Natural killer cell (primary cell): ENCODE results near the gene SMIM38. TPM values are rescaled to one million over a fixed set of nuclear protein-coding genes. Genes with fewer than 3 reads are reported as not detected.

Experiments used
- ATAC-seq, 3 donors: fragments of 150-1000 bp in 2 of 3; fragments of 200-7000 bp in 1 of 3; cut with Tn5 transposase; 1 replicate in 1 of 3; 2 replicates in 2 of 3; pipeline ENCODE4 v1.10.0; 2021; ENCODE audit warnings: mild to moderate bottlenecking in 2 of 3, moderate library complexity in 2 of 3
- DNase-seq, 2 donors: peaks; one replicate each; pipeline versions ENCODE4 v3.0.0 to v3.0.0-alpha.2; 2013 to 2021; ENCODE audit warnings: mixed read lengths in 1 of 2
- H3K27ac ChIP-seq: one replicate; pipeline ENCODE4 v1.5.1; 2013; ENCODE audit warnings: mild to moderate bottlenecking, low read length
- H3K27me3 ChIP-seq: one replicate; pipeline ENCODE4 v1.6.1; 2013; ENCODE audit warnings: low read length; ENCODE audit not compliant: control insufficient read depth, insufficient read depth
- H3K36me3 ChIP-seq: one replicate; pipeline ENCODE4 v1.6.1; 2013; ENCODE audit warnings: low read length; ENCODE audit not compliant: control insufficient read depth, insufficient read depth
- H3K4me1 ChIP-seq: one replicate; pipeline ENCODE4 v1.6.1; 2013; ENCODE audit warnings: low read length; ENCODE audit not compliant: control insufficient read depth, insufficient read depth
- H3K4me3 ChIP-seq: one replicate; pipeline ENCODE4 v1.5.1; 2013; ENCODE audit warnings: low read length
- H3K9me3 ChIP-seq: one replicate; pipeline ENCODE4 v1.6.1; 2013; ENCODE audit warnings: low read length; ENCODE audit not compliant: control insufficient read depth, insufficient read depth
- H3K27ac Mint-ChIP-seq, 2 donors: one replicate each; pipeline ENCODE4 v1.8.0; 2022; ENCODE audit warnings: mild to moderate bottlenecking in 2 of 2, mixed read lengths in 2 of 2, moderate library complexity in 1 of 2
- H3K27me3 Mint-ChIP-seq, 2 donors: one replicate each; pipeline ENCODE4 v1.8.0; 2022; ENCODE audit warnings: low read depth in 2 of 2, mixed read lengths in 2 of 2
- H3K36me3 Mint-ChIP-seq: one replicate; pipeline ENCODE4 v1.8.0; 2022; ENCODE audit warnings: mixed read lengths
- H3K4me1 Mint-ChIP-seq, 2 donors: one replicate each; pipeline ENCODE4 v1.8.0; 2022; ENCODE audit warnings: mixed read lengths in 2 of 2
- H3K4me3 Mint-ChIP-seq: one replicate; pipeline ENCODE4 v1.8.0; 2022; ENCODE audit warnings: mild to moderate bottlenecking, moderate library complexity, mixed read lengths
- H3K9me3 Mint-ChIP-seq, 2 donors: one replicate each; pipeline ENCODE4 v1.8.0; 2022; ENCODE audit warnings: mixed read lengths in 2 of 2
- WGBS: methylation state at CpG from one replicate; pipeline ENCODE4 v1.1.7; 2013; ENCODE audit warnings: missing lambda C conversion rate; ENCODE audit not compliant: insufficient coverage; 5-methylcytosine and 5-hydroxymethylcytosine counted together
- intact Hi-C: fragments of 100-400 bp; cut with micrococcal nuclease; formaldehyde crosslinking; loops from one replicate; pipeline ENCODE4 v1.14.2; 2022
- total RNA-seq, 4 donors: library from RNA; stranded (reverse); fragments of 120-200 nt in 1 of 4; gene quantifications; one replicate each; pipeline versions ENCODE4 v1.2.3 to v1.2.4, GENCODE V29; 2013 to 2022
- TF ChIP-seq, protein P1 (sequence below): fragments of 200-600 bp; IDR thresholded peaks from one replicate; pipeline ENCODE4 v1.8.0; 2022; ENCODE audit warnings: antibody characterized with exemption

Gene SMIM38
- total RNA-seq, 3 donors from 2014 or later (not counting 1 experiment from before 2014, with no cell fraction given), result 0.23 to 0.42 (median 0.40) TPM

GRCh38 chr11:69172674-69173073, 16.9 kb downstream of the SMIM38 start:
- no peaks in the 10 kb centered on the region for H3K36me3 Mint-ChIP-seq
- 0% methylated on average over 1 of the region's 1 CpG for WGBS

DNA sequence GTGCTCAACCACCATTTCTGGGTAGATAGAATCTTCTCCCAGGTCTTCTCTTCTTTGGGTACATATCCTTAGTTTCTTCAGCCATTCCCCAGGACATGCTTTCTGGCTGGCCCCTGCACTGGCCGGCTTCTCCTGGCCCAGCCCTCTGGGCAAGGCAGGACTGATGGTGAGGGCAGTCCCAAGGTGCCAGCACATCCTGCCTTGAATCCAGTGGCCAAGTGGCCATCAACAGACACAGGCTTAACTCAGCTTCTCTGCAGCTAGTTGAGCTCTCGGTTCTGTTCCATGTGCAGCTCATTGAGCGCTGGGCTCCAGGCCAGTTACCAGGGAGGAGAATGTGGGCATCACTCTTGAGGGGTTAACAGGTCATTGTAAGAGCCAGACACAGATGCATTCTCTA, 17.6 kb downstream of the SMIM38 start:
- Mint-ChIP-seq H3K9me3 (no peaks in the 10 kb centered on the region), H3K4me1 (no peaks in the 10 kb centered on the region), H3K4me3 (no peak overlapping the region), H3K27ac (no peak overlapping the region), H3K36me3 (no peaks in the 10 kb centered on the region), H3K27me3 (peaks cover 4 to 5% of the 10 kb centered on the region in 2 donors)
- 90% methylated on average over 3 of the region's 3 CpGs for WGBS
- no peak for DNase-seq
- no peaks in the 10 kb centered on the region for H3K27me3 ChIP-seq
- ATAC-seq, result no peak
- TF ChIP-seq, protein P1, sequence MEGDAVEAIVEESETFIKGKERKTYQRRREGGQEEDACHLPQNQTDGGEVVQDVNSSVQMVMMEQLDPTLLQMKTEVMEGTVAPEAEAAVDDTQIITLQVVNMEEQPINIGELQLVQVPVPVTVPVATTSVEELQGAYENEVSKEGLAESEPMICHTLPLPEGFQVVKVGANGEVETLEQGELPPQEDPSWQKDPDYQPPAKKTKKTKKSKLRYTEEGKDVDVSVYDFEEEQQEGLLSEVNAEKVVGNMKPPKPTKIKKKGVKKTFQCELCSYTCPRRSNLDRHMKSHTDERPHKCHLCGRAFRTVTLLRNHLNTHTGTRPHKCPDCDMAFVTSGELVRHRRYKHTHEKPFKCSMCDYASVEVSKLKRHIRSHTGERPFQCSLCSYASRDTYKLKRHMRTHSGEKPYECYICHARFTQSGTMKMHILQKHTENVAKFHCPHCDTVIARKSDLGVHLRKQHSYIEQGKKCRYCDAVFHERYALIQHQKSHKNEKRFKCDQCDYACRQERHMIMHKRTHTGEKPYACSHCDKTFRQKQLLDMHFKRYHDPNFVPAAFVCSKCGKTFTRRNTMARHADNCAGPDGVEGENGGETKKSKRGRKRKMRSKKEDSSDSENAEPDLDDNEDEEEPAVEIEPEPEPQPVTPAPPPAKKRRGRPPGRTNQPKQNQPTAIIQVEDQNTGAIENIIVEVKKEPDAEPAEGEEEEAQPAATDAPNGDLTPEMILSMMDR, result no peak
- no peak overlapping the region for H3K4me3 ChIP-seq
- H3K9me3 ChIP-seq, result no peaks in the 10 kb centered on the region
- no peak overlapping the region for H3K27ac ChIP-seq
- intact Hi-C loops, result no loop called here
- H3K4me1 ChIP-seq, result no peaks in the 10 kb centered on the region
- no peaks in the 10 kb centered on the region for H3K36me3 ChIP-seq

More at GRCh38 chr11:69172674-69173073, 16.9 kb downstream of the SMIM38 start:
- peaks cover 5 to 7% of the 10 kb centered on the region in 2 donors for H3K27me3 Mint-ChIP-seq
- H3K4me3 Mint-ChIP-seq, result no peak overlapping the region
- Histone ChIP-seq H3K9me3 (no peaks in the 10 kb centered on the region), H3K36me3 (no peaks in the 10 kb centered on the region), H3K27ac (no peak overlapping the region), H3K4me3 (no peak overlapping the region), H3K27me3 (no peaks in the 10 kb centered on the region), H3K4me1 (no peaks in the 10 kb centered on the region)
- intact Hi-C loops, result no loop called here
- DNase-seq, result no peak
- H3K9me3 Mint-ChIP-seq, result no peaks in the 10 kb centered on the region
- TF ChIP-seq, protein P1, result no peak
- no peaks in the 10 kb centered on the region for H3K4me1 Mint-ChIP-seq
- no peak for ATAC-seq
- no peak overlapping the region for H3K27ac Mint-ChIP-seq

DNA sequence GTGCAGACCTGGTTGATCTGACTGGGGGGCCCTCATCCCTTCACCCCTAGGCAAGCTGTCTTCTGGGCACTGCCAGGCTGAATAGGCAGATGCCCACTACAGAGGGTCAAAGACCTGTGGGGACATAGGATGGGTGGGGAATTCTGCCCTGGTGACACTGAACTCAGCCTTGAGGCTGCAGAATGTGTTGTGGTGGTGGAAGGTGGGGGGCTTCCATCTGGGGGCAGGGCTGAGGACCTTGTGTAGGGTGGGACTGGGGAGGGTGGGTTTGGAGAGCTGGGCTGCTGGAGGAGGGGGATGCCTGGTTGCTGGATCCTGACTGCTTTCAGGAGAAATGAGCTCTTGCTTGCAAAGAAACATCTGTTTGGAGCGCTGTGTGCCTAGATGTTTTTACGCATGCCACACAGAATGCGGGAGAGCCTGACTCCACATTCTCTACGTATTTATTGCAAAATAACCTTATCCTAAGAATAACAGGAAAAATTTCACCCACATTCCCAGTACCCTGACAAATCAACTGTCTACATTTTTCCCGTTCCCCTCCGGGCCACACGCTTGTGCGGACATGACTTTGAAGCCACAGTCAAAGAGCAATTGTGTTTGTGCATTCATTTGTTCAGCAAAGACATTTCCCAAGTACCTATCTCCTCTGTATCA, 18.3 kb downstream of the SMIM38 start:
- DNase-seq, result no peak
- TF ChIP-seq, protein P1, result no peak
- 95% methylated on average over 8 of the region's 8 CpGs for WGBS
- Histone ChIP-seq H3K4me1 (no peaks in the 10 kb centered on the region), H3K27me3 (no peaks in the 10 kb centered on the region), H3K27ac (no peak overlapping the region), H3K4me3 (no peak overlapping the region), H3K9me3 (no peaks in the 10 kb centered on the region), H3K36me3 (no peaks in the 10 kb centered on the region)
- Mint-ChIP-seq H3K9me3 (no peaks in the 10 kb centered on the region), H3K4me3 (no peak overlapping the region), H3K27ac (no peak overlapping the region), H3K36me3 (no peaks in the 10 kb centered on the region), H3K4me1 (no peaks in the 10 kb centered on the region), H3K27me3 (peaks cover 3% of the 10 kb centered on the region in 2 donors)
- intact Hi-C loops, result no loop called here
- ATAC-seq, result no peak

DNA sequence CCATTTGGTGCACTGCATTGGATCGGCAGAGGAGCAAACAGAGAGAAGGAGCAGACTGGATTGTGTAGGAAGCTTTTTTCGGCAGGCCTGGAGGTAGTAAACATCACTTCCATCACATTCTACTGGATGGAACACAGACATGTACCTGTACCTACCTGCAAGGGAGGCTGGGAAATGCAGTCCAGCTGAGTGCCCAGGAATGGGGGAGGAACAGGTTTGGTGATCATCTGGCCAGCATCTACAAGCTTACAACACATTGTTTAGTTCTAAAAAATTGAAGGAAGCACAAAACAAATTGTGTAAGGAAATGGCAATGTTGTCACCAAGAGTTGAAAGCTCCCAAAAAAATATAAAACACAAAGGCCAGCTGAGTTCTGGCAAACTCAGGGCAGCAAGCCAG, 19.1 kb downstream of the SMIM38 start:
- no peaks in the 10 kb centered on the region for H3K4me1 ChIP-seq
- H3K27ac ChIP-seq, result no peak overlapping the region
- Mint-ChIP-seq H3K27ac (no peak overlapping the region), H3K9me3 (no peaks in the 10 kb centered on the region), H3K4me3 (no peak overlapping the region), H3K27me3 (no peaks in the 10 kb centered on the region), H3K4me1 (no peaks in the 10 kb centered on the region), H3K36me3 (no peaks in the 10 kb centered on the region)
- no peaks in the 10 kb centered on the region for H3K27me3 ChIP-seq
- intact Hi-C loops, result no loop called here
- H3K4me3 ChIP-seq, result no peak overlapping the region
- no peaks in the 10 kb centered on the region for H3K9me3 ChIP-seq
- DNase-seq (no peak), ATAC-seq (no peak)
- 100% methylated on average over 1 of the region's 2 CpGs for WGBS
- H3K36me3 ChIP-seq, result no peaks in the 10 kb centered on the region
- TF ChIP-seq, protein P1, result no peak
